Measurements from ENCODE around the gene MRM2.

The MRM2 gene

DNA sequence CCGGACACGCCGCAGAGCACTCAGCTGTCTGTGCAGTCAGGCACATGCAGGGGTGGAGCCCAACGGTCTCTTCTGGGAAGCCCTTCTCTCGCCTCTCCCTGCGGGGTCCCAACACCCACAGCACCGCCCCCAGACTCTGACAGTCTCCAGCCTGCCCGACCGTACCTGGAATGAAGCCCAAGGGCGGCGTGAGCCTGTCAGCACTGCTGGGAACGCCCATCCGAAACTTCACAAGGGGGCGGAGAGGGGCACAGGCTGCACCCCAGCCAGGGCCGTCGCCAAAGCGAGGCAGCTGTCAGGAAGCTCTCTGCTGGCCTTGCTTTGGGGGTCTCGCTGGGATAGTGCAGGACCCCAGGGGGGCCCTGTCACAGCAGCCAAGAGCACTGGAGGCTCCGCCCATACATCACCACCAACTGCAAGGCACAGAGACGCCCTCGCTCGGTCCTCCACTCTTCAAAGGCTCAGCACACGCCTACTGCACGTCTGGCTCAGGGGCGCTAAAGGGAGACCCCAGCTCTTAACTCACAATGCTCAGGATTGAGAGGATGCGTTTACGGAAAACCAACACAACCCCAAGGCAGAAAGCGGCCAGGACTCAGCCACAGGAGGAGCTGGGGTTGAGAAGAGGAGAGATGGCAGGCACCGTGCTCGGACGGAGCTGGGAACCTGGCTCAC is 40.2 kb downstream of the MRM2 start:
- DNase-seq = no peak

DNA sequence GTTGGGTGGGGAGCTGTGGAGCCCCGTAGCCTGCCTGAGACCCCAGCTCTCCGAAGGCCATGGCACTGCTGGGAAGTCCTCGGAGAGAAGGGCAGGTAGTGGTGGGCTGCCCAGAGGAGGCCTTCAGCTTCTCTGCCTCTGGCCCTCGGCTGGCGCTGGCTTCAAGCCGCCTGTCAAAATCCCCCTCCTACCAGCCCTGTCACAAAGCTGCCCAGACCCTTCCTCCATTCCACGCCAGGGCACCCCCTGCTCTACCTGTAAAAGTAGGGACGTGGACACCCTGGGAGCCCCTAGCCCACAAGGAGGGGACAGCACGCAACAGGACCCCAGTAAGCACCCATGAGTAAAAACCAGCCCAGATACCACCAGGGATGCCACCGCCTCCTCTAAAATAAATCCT is 40.9 kb downstream of the MRM2 start:
- no peak for DNase-seq

DNA sequence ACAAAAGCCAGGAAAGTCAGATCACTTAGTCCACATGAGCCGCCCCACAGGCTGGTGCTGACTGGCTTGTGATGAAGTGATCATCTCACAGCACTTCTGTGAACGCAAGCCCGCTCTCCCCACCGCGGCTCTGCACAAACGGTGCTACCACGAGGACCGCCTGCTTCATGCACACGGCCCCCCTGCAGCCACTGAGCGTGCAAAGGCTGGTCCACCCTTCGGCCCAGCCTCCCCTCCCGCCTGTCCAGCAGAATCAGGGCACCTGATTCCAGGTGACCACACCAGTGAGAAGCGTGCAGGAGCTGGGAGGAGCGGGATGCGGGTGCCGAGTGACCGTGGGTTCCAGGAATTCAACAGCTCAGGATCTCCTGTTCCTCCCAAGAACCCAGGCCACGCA is 41.4 kb downstream of the MRM2 start:
- no peak for DNase-seq

DNA sequence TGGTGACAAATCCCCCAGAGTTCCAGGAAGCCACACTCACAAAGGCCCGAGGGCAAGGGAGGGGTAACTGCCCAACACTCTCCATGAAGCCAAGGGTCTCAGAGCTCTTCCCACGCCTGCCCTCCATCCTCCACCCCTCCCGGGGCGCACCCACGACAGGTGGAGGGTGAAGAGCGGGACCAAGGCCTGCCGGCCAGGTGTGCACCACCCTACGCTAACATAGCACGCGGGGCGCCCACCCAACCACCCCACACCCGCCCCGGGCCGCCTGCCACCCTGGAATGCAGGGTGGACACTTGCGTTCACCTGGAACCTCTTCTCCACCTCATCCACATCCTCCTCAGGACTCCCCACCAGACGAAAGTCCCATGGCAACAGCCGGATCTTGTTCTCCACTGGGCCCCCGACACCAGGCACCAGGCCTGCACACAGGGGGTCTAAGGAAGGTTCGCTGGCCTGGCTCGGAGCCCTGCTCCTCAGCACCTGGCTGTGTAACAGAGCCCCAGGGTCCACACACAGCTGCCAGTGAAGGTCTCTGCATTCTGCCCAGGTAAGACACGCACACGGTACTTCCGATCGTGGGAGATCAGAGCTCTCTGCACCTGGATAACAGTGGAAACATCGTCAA is 41.9 kb downstream of the MRM2 start:
- DNase-seq = no peak

DNA sequence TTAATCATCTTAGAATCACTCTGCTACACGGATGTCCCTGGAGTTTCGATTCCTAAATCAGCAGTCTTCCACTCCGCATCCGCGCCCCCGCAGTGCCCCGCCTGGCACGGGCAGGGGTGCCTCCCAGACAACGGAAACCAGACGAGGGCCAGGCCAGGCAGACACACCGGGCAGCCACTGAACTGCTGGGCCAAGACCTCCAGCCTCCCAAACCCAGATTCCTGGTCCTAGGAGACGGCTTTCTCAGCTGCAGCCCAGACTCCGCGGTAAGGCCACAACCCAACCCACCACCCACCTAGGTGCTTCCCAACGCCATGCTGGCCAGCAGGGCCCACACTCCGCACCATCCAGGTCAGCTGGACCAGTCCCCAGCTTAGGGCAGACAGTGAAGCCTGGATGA is 42.5 kb downstream of the MRM2 start:
- no peak for DNase-seq

DNA sequence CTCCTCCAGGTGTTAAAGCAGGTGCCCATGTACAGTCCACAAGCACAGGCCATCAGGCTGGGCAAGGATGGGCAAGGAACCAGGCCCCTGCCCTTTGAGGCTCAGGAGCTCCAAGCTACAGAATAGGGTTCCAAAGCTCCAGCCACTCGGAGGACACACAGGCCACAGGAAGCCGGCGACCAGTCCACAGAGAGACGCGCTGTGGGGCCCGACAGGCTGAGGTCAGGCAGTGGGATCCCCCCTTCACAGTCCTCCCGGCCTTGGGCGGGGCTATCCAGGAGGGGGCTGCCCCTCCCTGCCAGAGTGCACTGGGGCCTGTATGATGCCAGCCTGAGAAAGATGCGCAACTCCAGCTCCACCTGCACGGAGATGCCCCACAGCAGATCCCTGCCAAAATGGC is 43.2 kb downstream of the MRM2 start:
- DNase-seq = no peak

DNA sequence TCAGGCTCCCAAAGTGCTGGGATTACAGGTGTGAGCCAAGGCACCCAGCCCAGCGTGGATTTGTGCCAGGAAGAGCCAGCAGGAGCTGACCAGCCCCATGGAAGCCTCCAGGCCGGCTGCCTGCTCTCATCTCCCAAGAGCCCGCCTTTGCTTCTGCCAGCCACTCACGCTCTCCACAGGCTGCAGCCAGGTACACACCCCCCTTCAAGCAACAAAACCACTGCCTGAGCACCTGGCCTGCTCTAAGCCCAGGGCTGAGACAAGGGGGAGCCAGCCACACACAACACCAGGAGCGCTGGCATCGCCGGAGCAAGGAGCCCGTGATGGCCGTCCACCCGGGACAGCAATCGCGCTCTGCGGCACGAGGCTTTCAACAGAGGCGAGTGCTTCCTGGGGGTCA is 43.8 kb downstream of the MRM2 start:
- no peak for DNase-seq

DNA sequence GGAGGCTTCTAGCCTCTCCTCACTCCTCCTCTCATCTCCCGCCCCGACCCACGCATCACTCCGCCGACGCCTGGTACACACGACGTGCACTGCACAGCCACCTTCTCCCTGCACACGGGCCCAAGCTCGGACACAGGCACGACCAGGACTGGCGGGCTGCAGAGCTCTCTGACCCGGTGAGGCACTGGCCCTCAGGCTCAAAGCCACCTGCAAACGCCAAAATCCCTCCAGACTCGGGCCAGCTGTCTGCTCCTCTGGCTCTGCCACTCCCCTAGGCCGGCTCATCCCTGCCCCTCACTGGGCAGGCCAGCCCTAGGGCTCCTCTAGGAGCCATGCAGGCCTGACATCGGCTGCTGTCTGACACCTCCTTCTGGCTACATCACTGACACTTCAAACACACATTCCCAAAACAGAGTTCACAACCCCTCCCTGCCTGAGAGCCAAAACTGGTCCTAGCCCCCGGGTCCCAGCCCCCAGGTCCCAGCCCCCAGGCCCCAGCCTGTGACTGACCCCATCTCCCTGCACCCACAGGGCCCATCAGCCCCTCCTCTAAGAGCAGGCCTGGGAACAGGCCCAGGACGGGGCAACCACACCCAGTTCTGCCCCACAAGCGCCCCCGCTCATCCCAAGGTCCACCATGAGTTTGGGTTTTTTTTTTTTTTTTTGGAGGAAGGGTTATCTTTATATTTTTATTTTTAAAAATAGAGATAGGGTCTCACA is 44.4 kb downstream of the MRM2 start:
- DNase-seq = no peak

DNA sequence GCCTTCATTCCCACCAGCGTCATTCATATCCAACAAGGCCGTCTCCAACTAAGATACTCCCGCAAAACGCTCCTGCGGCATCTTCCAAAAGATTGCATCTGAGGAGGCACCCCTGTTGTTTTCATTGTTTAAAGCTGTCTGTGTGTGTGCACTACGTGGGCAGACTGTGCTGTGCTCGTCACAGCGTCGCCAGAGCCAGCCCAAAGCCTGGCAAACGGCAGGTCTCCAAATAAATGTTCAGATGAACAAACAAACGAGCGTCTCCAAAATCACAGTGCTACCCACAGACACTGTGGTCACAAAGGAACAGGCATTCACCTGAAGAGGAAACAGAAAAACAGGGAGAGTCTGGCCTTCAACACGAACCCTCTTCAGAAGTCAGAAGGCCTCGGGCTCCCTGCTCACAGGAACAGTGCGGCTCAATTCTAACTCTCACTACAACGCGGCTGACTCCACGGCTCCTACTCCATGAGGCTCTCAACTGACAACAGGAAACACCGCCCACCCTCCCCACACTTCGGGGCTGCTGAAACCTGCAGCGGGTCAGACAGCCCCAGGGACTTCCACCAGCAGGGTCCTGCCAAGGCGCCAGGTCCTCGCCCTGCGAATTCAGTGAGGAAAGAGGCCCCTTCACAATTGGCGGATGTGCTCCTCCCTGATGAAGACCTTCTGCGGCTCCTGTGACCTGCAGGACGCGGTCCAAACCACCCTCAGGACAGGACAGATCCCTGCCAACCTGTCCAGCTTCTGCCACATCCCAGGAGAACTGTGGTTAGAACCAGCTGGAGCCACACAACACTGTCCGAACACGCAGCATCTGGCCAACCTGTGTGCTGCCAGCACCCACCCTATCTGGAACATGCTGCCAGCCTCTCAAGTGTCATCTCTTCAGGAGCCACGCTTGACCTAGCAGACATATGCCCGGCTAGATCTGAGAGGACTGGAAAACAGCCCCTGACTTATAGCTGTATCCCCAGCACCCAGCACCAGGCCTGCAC is 45.3 kb downstream of the MRM2 start:
- DNase-seq = no peak

DNA sequence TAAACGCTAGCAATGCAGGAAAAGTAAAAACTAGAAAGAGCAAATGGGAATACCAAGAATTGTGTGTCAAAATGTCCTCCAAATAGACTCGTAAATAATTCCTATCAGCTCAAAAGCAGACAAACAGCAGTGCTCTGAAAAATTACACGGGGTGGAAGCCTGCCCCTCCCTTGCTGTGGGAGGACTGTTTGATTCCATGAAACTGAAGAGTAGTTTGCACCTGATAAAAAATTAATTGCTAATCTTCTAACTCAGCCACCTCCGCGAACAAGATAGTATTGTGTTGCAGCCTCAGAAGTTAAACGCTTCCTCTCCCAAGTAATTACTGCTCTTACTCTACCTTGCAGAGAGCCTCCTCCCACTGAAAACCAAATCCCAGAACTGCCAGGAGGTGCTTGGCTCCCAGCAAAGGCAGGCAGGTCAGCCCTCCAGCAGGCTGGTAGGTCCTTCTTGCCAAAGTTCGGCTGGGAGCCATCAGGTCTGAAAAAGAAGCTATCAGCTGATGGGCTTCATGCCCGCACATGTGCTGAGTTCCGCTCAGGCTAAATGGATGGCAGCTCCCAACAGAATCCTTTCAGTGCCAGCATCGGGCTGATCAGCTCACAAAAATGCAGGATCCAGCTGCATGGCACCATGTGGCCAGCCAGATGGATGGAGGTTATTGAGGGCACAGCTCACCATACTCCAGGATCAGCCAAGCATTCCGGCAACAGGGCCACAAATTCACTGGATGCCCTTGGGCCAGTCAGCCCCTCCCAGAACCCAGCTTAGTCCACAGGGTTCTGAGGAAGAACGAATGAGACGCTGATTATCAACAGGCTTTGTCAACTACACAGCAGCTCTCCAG is 46.4 kb downstream of the MRM2 start:
- DNase-seq = no peak

DNA sequence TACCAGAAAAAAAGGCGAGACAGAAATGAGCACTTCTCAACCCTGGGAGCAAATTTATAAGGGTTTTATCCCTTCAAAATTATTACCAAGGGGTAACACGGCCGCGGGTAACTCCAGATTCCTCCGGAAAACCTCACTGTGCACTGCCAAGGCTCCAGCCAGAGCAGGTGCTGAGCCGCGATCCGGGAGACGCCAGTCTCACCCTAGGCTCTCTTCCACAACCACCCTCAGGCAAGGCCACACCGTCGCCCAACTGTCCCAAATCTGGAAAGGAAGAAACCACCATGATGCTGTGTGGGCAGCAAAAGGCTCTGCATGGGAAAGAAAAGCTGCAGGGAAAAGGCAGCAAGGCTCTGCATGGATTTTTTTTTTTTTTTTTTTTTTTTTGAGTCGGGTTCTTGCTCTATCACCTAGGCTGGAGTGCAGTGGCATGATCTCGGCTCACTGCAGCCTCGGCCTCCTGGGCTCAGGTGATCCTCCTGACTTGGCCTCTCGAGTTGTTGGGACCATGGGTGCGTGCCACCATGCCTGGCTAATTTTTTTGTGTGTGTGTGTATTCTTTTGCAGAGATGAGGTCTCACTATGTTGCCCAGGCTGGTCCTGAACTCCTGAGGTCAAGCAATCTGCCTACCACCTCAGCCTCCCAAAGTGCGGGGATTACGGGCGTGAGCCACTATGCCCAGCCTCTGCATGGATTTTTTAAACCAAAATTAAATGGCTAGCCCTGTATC is 48.3 kb downstream of the MRM2 start:
- DNase-seq = no peak

DNA sequence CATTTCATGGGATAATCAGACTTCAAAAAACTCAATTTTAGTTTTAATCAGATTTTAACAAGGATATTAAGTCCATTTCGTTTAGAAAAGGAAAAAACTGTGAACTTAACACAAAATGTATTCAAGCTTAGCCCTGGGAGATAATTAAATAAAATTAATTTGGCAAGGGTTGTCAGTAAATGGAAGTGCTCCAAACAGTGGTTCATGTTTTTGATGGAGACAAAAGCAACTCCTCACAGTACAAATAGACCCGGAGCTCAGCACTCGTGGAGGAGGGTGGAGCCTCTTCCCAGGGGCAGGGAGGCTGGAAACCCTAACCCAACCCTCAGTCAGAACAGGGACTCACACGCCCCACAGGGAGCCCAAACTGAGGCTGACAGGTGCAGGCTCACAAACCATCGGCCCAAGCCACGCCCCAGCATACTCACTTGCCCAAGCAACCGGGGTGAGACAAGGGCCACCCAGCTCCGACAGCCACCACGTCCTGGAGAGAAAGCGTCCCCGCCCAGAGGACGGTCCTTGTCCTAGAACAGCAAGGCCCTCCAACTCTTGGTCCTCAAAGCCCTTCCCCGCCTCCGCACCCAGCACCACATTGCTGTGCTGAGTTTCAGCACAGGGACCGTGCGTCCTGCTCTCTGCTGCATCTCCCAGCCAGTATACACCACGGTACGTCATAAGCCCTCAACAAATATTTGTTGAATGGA is 49.0 kb downstream of the MRM2 start:
- DNase-seq = no peak

DNA sequence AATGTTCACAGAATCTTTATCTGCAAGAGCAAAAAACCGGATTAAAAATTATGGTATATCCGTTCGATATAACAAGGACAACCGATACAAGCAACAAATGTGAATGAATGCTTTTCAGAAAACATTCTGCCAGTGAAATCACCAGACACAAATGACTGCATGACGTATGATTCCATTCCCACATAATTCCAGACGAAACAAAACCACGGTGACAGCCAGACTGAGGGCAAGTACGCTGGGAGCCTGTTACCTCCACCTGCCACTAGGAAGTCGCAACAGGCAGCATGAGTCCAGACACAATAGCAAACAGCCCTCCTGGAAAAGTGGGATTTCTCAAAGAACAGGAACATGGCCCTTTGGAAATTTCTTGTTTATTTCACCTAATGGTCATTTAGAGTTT is 51.0 kb downstream of the MRM2 start:
- DNase-seq = no peak

DNA sequence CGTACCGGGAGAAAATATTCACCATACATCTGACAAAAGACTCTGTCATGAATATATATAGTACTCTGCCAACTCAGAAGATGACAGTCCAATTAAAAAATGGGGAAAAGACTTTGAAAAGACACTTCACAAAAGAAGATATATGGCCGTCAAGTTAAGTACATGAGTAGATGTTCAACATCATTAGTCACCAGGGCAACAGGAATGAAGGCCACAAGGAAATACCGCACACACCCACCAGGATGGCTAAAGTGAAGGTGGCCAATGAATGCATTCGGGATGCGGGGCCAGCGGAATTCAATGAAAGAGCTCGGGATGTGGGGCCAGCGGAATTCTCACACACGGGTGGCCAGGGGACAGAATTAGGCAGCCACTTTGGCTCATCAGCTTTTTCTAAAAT is 51.5 kb downstream of the MRM2 start:
- no peak for DNase-seq

DNA sequence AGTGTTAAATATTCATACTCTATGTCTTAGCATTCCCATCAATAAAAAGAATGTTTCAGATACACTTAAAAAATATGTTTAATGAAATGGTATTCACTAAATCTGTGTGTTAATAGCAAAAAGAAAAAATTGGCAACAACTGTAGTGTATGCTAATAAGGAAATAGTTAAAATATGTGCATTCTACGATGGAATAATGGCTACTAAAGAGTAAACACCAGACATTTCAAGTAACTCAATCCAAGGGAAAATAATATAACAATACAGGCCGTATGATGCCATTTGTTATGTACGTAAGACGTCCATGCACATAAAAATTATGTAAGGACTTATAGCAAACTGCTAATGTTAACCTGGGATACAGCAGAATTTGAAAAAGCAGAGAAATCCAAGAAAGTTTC is 55.8 kb downstream of the MRM2 start:
- no peak for DNase-seq

DNA sequence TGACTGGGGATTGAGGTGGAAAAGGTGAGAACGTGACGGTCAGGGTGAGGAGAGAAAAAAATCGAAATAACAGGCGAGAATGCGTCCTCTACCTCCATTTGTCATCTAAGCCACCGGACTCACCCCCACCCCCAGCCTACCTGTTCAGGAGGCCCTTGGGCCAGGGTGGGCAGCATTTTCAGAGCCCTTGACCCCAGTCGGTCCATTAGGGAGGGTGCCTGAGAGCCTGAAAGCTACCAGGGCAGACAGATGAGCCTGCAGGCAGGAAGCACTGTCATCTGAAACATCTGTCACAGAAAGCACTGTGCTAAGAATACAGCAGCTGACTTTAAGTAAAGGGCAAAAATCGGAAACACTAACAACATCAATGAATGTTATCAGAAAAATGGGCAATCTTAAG is 56.3 kb downstream of the MRM2 start:
- no peak for DNase-seq

All from effector CD8-positive, alpha-beta T cell (primary cell).